HG03521 (cell line): ENCODE data around the gene SPEG.

ENCODE experiments used
- ATAC-seq: cut with Tn5 transposase; IDR thresholded peaks from one replicate; pipeline ENCODE4 v1.9.1; 2021; ENCODE audit warnings: mild to moderate bottlenecking, moderate library complexity; ENCODE audit not compliant: unreplicated experiment

Gene SPEG

GRCh38 chr2:219475697-219476651, 41.3 kb downstream of the SPEG start:
- ATAC-seq, result no peak

- ATAC-seq, result no peak
These were observed 42.1 kb downstream of the SPEG start for GRCh38 chr2:219476652-219477151.

- no peak for ATAC-seq
These were observed 42.5 kb downstream of the SPEG start for GRCh38 chr2:219477179-219477578.

- no peak for ATAC-seq
These were observed 43.2 kb downstream of the SPEG start for GRCh38 chr2:219477815-219478214.

DNA sequence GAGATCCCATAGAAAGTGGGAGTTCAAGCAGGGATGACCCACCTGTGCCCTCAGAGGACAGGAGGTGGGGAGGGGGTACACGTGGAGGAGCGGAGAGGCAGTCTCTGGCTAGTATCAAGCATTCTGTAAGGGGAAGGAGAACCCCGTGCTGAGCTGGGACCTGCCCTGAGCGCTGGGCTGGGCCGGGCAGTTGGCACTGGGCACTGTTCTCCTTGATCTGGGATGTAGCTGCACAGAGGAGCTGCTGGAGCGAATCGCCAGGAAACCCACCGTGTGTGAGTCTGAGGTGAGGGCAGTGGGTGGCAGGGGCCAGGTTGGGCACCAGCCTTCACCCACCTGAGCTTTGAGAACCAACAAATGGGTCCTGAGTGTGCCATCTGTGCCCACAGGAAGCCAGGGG, 44.3 kb downstream of the SPEG start:
- ATAC-seq, result no peak

DNA sequence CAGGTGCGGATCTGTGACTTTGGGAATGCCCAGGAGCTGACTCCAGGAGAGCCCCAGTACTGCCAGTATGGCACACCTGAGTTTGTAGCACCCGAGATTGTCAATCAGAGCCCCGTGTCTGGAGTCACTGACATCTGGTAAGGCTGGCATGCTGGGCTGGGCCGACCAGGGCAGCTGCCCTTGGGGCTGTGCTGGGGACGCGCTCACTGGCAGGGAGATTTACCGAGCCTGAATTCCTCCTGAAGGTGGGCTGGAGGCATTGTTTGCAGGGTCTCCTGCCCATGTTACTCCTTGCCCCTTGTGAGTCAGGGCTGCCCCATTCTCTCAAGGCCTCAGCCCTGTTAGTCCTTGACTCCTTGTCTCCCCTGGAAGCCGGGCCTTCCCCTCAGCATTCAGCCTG, 45.4 kb downstream of the SPEG start:
- ATAC-seq, result no peak

DNA sequence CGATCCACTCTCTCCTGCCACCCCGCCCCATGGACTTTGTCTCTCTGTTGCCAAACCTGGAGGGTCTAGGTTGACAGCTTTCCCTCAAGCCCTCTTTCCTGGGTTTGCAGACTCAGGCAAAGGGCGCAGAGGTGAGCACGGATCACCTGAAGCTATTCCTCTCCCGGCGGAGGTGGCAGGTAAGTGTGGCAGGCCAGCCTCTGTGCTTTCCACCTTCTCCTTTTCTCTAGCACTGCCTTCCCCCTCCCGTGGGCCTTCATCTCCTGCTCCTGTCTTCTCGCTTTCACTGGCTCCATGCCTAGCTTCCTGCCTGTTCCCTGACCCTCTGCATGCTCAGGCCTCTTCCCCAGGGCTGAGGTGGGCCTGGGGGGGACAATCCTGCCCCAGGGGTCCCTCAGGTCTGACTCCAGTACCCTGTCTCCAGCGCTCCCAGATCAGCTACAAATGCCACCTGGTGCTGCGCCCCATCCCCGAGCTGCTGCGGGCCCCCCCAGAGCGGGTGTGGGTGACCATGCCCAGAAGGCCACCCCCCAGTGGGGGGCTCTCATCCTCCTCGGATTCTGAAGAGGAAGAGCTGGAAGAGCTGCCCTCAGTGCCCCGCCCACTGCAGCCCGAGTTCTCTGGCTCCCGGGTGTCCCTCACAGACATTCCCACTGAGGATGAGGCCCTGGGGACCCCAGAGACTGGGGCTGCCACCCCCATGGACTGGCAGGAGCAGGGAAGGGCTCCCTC, 48.2 kb downstream of the SPEG start:
- ATAC-seq, result no peak

DNA sequence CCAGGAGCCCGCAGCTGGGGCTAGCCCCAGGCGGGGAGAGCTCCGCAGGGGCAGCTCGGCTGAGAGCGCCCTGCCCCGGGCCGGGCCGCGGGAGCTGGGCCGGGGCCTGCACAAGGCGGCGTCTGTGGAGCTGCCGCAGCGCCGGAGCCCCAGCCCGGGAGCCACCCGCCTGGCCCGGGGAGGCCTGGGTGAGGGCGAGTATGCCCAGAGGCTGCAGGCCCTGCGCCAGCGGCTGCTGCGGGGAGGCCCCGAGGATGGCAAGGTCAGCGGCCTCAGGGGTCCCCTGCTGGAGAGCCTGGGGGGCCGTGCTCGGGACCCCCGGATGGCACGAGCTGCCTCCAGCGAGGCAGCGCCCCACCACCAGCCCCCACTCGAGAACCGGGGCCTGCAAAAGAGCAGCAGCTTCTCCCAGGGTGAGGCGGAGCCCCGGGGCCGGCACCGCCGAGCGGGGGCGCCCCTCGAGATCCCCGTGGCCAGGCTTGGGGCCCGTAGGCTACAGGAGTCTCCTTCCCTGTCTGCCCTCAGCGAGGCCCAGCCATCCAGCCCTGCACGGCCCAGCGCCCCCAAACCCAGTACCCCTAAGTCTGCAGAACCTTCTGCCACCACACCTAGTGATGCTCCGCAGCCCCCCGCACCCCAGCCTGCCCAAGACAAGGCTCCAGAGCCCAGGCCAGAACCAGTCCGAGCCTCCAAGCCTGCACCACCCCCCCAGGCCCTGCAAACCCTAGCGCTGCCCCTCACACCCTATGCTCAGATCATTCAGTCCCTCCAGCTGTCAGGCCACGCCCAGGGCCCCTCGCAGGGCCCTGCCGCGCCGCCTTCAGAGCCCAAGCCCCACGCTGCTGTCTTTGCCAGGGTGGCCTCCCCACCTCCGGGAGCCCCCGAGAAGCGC, 49.1 kb downstream of the SPEG start:
- ATAC-seq, result no peak

GRCh38 chr2:219484343-219485200, 49.9 kb downstream of the SPEG start:
- ATAC-seq, result no peak

GRCh38 chr2:219485201-219485580, 50.5 kb downstream of the SPEG start:
- ATAC-seq, result no peak

- no peak for ATAC-seq
These were observed 51.8 kb downstream of the SPEG start for GRCh38 chr2:219486380-219486959.

DNA sequence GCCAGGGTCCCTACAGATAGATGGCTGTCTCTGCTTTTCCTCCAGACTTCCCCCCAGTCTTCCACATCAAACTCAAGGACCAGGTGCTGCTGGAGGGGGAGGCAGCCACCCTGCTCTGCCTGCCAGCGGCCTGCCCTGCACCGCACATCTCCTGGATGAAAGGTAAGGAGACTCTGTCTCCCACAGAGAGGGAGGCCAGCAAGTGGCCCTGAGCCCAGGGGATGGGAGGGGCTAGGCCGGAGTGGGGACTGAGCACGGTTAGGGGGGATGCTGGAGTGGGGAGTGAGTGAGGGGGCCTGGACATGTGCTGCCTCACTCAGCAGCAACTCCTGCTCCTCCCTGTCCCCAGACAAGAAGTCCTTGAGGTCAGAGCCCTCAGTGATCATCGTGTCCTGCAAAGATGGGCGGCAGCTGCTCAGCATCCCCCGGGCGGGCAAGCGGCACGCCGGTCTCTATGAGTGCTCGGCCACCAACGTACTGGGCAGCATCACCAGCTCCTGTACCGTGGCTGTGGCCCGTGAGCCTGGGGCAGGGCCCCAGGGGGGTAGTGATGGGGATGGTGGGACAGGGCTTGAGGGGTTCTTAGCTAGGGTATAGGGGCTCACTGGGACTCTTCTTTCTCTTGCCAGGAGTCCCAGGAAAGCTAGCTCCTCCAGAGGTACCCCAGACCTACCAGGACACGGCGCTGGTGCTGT, 53.7 kb downstream of the SPEG start:
- ATAC-seq, result no peak

DNA sequence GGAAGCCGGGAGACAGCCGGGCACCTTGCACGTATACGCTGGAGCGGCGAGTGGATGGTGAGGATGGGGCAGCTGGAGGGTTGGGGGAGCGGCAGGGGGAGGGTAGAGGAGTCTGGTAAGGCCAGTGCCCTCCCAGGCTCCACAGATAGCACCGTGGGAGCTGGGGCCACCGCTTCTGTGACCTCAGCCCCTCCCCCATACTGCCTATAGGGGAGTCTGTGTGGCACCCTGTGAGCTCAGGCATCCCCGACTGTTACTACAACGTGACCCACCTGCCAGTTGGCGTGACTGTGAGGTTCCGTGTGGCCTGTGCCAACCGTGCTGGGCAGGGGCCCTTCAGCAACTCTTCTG, 54.2 kb downstream of the SPEG start:
- no peak for ATAC-seq

GRCh38 chr2:219489315-219489714, 54.7 kb downstream of the SPEG start:
- no peak for ATAC-seq

- no peak for ATAC-seq
These were observed 55.5 kb downstream of the SPEG start for GRCh38 chr2:219490186-219490585.

DNA sequence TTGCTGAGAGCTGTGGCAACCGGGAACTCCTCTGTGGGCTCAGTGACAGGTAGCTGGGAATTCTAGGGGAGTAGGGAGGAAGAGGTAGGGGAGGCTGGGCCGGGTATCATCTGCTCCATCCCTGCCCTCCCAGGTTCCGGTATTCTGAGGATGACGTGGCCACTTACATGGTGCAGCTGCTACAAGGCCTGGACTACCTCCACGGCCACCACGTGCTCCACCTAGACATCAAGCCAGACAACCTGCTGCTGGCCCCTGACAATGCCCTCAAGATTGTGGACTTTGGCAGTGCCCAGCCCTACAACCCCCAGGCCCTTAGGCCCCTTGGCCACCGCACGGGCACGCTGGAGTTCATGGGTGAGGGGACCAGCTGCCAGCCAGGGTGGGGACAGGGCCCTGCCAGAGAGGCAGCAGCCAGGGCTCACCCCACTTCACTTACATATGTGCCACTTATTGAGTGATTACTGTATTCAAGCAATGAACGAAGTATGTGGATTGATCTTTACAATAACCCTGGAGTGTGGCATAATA, 56.0 kb downstream of the SPEG start:
- no peak for ATAC-seq

GRCh38 chr2:219491278-219491963, 56.8 kb downstream of the SPEG start:
- ATAC-seq, result no peak

- ATAC-seq, result no peak
These were observed 57.9 kb downstream of the SPEG start for GRCh38 chr2:219492575-219492974.
